ENCODE results near the gene GKN2. TPM values are rescaled to one million over a fixed set of nuclear protein-coding genes. Genes with fewer than 3 reads are reported as not detected.

Gene GKN2
- polyA plus RNA-seq, 2 of the 4 experiments (the other 2 are of a cell fraction), result 0.93 to 3.7 TPM

DNA sequence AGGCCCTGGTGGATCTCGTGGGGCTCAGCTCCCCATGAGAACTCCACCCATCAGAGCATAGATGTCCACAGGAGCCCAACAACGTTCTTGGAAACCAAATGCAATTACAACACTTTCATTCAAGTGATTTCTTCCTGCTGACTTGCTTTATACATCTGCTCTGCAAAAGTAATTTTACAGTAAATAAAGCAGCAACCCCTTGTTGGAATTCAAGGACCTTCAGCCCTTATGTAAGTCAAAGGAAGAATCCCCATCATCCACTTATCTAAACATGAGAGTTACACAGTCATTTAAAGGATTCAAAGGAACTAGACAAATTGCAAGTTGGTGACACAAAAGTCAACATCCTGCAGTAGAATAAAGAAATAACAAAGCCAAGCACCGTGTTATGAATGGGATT lies 43.2 kb upstream of the GKN2 start (continued):
- TF ChIP-seq, protein P1, sequence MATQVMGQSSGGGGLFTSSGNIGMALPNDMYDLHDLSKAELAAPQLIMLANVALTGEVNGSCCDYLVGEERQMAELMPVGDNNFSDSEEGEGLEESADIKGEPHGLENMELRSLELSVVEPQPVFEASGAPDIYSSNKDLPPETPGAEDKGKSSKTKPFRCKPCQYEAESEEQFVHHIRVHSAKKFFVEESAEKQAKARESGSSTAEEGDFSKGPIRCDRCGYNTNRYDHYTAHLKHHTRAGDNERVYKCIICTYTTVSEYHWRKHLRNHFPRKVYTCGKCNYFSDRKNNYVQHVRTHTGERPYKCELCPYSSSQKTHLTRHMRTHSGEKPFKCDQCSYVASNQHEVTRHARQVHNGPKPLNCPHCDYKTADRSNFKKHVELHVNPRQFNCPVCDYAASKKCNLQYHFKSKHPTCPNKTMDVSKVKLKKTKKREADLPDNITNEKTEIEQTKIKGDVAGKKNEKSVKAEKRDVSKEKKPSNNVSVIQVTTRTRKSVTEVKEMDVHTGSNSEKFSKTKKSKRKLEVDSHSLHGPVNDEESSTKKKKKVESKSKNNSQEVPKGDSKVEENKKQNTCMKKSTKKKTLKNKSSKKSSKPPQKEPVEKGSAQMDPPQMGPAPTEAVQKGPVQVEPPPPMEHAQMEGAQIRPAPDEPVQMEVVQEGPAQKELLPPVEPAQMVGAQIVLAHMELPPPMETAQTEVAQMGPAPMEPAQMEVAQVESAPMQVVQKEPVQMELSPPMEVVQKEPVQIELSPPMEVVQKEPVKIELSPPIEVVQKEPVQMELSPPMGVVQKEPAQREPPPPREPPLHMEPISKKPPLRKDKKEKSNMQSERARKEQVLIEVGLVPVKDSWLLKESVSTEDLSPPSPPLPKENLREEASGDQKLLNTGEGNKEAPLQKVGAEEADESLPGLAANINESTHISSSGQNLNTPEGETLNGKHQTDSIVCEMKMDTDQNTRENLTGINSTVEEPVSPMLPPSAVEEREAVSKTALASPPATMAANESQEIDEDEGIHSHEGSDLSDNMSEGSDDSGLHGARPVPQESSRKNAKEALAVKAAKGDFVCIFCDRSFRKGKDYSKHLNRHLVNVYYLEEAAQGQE (IDR thresholded peaks at IDR 0.05), result no peak

DNA sequence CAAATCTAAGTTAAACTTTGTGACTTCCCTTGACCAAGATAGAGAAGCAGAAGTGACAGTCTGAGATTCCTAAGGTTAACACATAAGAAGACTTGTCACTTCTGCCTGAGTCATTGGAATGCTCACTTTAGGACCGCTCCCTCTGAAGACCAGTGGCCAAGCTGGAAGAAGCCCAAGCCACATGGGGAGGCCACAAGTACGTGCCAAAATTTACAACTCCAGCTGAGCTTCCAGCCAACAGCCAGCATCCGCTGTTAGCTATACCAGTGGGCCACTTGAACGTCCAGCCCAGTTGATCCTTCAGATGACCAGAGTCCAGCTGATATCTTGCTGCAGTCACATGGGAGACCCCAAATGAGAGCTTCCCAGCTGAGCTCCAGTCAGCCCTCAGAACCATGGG lies 42.2 kb upstream of the GKN2 start:
- TF ChIP-seq, protein P2, sequence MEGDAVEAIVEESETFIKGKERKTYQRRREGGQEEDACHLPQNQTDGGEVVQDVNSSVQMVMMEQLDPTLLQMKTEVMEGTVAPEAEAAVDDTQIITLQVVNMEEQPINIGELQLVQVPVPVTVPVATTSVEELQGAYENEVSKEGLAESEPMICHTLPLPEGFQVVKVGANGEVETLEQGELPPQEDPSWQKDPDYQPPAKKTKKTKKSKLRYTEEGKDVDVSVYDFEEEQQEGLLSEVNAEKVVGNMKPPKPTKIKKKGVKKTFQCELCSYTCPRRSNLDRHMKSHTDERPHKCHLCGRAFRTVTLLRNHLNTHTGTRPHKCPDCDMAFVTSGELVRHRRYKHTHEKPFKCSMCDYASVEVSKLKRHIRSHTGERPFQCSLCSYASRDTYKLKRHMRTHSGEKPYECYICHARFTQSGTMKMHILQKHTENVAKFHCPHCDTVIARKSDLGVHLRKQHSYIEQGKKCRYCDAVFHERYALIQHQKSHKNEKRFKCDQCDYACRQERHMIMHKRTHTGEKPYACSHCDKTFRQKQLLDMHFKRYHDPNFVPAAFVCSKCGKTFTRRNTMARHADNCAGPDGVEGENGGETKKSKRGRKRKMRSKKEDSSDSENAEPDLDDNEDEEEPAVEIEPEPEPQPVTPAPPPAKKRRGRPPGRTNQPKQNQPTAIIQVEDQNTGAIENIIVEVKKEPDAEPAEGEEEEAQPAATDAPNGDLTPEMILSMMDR (IDR thresholded peaks at IDR 0.05), result no peak
- TF ChIP-seq HEYL (CRISPR knock-in tag; IDR thresholded peaks at IDR 0.05), result no peak
- no peak for TF ChIP-seq CHD2 (IDR thresholded peaks at IDR 0.05; ENCODE audit: low read length, partially characterized antibody)
- TF ChIP-seq SMC3 (IDR thresholded peaks at IDR 0.05), result no peak
- TF ChIP-seq, protein P3, sequence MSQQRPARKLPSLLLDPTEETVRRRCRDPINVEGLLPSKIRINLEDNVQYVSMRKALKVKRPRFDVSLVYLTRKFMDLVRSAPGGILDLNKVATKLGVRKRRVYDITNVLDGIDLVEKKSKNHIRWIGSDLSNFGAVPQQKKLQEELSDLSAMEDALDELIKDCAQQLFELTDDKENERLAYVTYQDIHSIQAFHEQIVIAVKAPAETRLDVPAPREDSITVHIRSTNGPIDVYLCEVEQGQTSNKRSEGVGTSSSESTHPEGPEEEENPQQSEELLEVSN (IDR thresholded peaks at IDR 0.05; ENCODE audit: borderline replicate concordance, low read depth), result no peak
- no peak for TF ChIP-seq TFCP2L1 (CRISPR knock-in tag; IDR thresholded peaks at IDR 0.05)
- TF ChIP-seq, protein P4, sequence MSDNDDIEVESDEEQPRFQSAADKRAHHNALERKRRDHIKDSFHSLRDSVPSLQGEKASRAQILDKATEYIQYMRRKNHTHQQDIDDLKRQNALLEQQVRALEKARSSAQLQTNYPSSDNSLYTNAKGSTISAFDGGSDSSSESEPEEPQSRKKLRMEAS (IDR thresholded peaks at IDR 0.05), result no peak
- no peak for TF ChIP-seq ZC3H11A (IDR thresholded peaks at IDR 0.05)
- TF ChIP-seq, protein P5, sequence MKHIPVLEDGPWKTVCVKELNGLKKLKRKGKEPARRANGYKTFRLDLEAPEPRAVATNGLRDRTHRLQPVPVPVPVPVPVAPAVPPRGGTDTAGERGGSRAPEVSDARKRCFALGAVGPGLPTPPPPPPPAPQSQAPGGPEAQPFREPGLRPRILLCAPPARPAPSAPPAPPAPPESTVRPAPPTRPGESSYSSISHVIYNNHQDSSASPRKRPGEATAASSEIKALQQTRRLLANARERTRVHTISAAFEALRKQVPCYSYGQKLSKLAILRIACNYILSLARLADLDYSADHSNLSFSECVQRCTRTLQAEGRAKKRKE (CRISPR knock-in tag; IDR thresholded peaks at IDR 0.05; ENCODE audit: low read depth), result no peak
- TF ChIP-seq SREBF2 (IDR thresholded peaks at IDR 0.05), result no peak
- TF ChIP-seq, protein P6, sequence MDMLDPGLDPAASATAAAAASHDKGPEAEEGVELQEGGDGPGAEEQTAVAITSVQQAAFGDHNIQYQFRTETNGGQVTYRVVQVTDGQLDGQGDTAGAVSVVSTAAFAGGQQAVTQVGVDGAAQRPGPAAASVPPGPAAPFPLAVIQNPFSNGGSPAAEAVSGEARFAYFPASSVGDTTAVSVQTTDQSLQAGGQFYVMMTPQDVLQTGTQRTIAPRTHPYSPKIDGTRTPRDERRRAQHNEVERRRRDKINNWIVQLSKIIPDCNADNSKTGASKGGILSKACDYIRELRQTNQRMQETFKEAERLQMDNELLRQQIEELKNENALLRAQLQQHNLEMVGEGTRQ (IDR thresholded peaks at IDR 0.05), result no peak
- WGBS (ENCODE audit: missing lambda C conversion rate), result 66% methylated on average over 4 of the region's 4 CpGs
- Histone ChIP-seq H3K27ac (no peak overlapping the region), H3K4me3 (no peak overlapping the region), H3K9me3 (no peaks in the 10 kb centered on the region), H3K4me2 (no peak overlapping the region), H3K4me1 (peaks cover 19% of the 10 kb centered on the region)
- FAIRE-seq (no peak), DNase-seq (ENCODE audit: low read depth in 1 of 2, low spot score in 1 of 2) (no peak), ATAC-seq (peak; percentile 36 to 40; a peak in 3 of 6 replicates)
- ChIA-PET CTCF (interaction anchor here (1.2 to 2.8 kb wide), 5 partner anchors 10 to 51 kb away, joined by 4 to 17 read pairs (median 6); partner anchors contain the start of gene ANTXR1), POLR2A (no interaction called here)

DNA sequence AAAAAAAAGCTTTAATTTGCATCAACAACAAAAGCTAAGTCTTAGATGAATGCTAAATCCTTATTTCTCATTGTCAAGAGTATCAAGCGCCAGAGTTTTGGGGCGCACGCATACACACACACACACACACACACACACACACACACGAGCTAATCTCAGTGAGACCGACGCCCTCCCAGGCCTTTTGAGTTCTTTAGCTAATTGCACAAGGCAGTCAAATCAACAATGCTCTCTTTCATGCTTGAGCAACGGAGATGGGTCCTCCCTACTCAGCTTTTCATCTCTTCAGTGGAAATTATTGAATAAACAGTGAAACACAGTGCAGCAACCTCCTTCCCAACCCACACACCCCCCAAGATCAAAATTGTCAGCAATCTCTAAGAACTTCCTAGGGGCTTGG lies 41.0 kb upstream of the GKN2 start:
- no peak overlapping the region for H3K4me2 ChIP-seq
- ChIA-PET CTCF (interaction anchor here (0.9 to 2.0 kb wide), 6 partner anchors 9 to 313 kb away, joined by 3 to 9 read pairs (median 5); partner anchors contain the start of gene ANTXR1), POLR2A (no interaction called here)
- DNase-seq (ENCODE audit: low read depth in 1 of 2, low spot score in 1 of 2), result no peak
- H3K9me3 ChIP-seq, result no peaks in the 10 kb centered on the region
- FAIRE-seq, result no peak
- no peak overlapping the region for H3K4me3 ChIP-seq
- no peak for ATAC-seq
- H3K4me1 ChIP-seq, result peaks cover 19% of the 10 kb centered on the region
- no peak for TF ChIP-seq ZFP36 (IDR thresholded peaks at IDR 0.05; ENCODE audit: borderline replicate concordance, partially characterized antibody)
- no peak for TF ChIP-seq SREBF2 (IDR thresholded peaks at IDR 0.05)
- TF ChIP-seq RAD21 (conservative IDR thresholded peaks at IDR 0.05 in 1 of 2, IDR thresholded peaks at IDR 0.05 in 1 of 2), result no peak
- TF ChIP-seq MAFK (IDR thresholded peaks at IDR 0.05; ENCODE audit: partially characterized antibody), result no peak
- no peak for TF ChIP-seq KDM1A (IDR thresholded peaks at IDR 0.05; ENCODE audit: low read depth)
- no peak for TF ChIP-seq RCOR1 (IDR thresholded peaks at IDR 0.05; ENCODE audit: low read depth, low read length)
- TF ChIP-seq RFX5 (IDR thresholded peaks at IDR 0.05), result no peak
- WGBS (ENCODE audit: missing lambda C conversion rate), result 87% methylated on average over 7 of the region's 7 CpGs
- no peak overlapping the region for H3K27ac ChIP-seq
